GM18870 (cell line): Measurements from ENCODE around the gene ISCA2.
"Not testable (repeated sequence)": the region's sequence is repeated elsewhere in the genome, so short reads cannot be mapped to it uniquely, and the experiment has no call there.

Experiments
- ATAC-seq: cut with Tn5 transposase; IDR thresholded peaks from one replicate; pipeline ENCODE4 v1.9.1; 2021; ENCODE audit warnings: moderate library complexity; ENCODE audit not compliant: unreplicated experiment

The ISCA2 gene

GRCh38 chr14:74493343-74494261 is at the start of gene ISCA2:
ISCA2 (plus strand) TSS chr14:74493765; CDS start chr14:74493775, 10 bp downstream.
- ATAC-seq, result peak; percentile 85

GRCh38 chr14:74444866-74445265 is 48.7 kb upstream of the ISCA2 start:
- no peak for ATAC-seq

GRCh38 chr14:74454397-74454796 is 39.2 kb upstream of the ISCA2 start:
- not testable (repeated sequence) for ATAC-seq

DNA sequence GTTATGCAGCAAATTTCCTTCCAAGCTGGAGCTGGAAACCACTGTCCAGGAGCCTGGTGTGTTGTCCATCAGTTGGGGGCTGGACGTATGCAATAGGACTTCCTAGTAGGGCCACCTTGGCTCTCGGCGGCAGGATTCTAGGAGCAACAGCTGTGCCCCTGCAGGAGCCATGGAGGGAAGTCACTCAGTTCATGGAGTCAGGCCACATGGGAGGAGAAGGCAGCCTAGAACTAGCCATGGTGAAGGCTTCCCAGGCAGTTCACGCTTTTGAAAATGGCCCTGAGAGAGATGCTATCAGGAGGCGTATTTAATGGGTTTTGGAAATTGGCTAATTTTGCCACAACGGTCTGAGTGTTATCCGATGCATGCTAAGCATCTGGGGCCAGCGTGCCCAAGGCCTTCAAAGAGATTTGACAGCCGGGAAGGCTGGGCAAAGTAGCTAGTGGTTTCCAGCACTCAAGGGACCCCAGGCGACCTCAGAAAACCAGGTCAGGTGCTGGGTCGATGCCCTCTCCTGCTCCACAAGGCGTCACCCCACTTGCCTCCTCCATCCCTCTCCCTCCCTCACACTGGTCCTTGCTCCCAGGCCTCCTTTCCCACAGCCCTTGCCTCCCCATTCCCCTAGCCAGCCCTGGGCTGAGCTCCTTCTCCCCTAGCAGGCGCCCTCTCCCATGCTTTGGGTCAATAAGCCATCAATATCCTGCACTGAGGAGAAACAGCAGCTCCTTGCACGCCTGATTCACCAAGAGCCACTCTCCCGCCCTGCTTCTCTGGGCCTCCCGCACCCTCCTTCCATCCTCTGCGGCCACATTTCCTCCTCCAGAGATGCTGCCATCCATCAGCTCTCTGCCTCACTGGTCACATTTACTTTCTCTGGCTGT is 36.6 kb upstream of the ISCA2 start:
- no peak for ATAC-seq

- no peak for ATAC-seq
Observed at GRCh38 chr14:74457565-74457895, 36.0 kb upstream of the ISCA2 start.

DNA sequence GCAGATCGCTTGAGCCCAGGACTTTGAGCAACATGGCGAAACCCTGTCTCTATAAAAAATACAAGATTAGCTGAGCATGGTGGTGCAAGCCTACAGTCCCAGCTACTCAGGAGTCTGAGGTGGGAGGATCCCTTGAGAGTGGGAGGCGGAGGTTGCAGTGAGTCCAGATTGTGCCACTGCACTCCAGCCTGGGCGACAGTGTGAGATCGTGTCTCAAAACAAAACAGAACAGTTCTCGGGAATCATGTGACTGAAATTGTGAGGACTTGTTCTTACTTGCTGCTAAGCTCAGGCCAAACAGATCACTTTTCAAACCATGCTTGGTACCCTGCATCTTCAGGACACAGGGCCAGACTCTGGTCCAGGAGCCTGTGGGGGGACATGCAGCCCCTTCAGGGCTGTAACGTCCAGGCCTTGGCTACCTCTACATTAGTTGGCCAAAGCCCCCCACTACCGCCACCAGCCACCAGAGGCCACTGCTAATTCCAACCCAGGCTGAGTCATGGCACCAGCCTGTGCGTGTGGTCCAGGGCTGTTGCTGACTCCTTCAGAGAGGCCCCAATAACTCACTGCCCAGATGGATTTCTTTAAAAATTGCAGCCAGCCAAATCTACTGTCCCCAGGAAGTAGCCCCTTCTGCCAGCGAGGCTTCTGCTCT is 34.1 kb upstream of the ISCA2 start:
- ATAC-seq, result no peak

- no peak for ATAC-seq
Observed at GRCh38 chr14:74459976-74460375, 33.6 kb upstream of the ISCA2 start.

GRCh38 chr14:74462993-74463392 is 30.6 kb upstream of the ISCA2 start:
- no peak for ATAC-seq

- ATAC-seq, result no peak
Observed at GRCh38 chr14:74463697-74464096, 29.9 kb upstream of the ISCA2 start.

GRCh38 chr14:74464785-74465184 is 28.8 kb upstream of the ISCA2 start:
- no peak for ATAC-seq

DNA sequence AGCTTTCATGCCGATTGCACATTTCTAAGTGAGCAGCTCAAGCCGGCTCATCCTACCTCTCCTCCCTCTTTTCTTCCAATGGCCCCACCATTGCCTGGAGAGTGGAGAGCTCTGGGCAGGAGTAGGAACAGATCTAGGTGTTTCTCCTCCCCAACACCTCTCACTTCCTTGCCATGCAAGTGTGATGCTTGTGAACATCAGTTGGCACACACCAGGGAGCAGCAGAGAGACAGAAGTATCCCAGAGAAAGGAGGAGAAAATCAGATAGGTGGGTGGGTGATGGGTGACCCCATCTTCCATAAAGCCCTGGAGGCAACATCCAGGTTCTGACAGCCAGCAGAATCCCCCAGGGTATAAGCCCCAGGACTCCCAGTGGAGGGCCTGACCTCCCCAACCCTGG is 28.2 kb upstream of the ISCA2 start:
- ATAC-seq, result no peak

DNA sequence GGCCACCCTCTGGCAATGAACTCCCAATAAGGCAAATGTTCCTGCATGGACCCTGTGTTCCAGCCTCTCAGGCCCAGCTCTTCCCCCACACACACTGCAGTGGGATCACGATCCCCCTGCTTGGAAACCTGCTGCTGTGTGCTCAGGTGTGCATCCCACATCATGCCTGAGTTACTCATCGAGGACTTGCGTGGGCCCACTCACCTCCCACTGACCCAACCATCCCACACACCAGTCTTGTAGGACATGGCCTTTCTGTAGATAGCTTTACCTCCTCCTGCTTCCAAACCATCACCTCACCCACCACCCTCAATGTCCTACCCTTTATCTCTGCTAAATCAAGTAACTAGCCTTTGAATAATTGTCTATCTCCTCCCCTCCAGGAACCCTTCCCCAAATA is 25.1 kb upstream of the ISCA2 start:
- ATAC-seq, result no peak

DNA sequence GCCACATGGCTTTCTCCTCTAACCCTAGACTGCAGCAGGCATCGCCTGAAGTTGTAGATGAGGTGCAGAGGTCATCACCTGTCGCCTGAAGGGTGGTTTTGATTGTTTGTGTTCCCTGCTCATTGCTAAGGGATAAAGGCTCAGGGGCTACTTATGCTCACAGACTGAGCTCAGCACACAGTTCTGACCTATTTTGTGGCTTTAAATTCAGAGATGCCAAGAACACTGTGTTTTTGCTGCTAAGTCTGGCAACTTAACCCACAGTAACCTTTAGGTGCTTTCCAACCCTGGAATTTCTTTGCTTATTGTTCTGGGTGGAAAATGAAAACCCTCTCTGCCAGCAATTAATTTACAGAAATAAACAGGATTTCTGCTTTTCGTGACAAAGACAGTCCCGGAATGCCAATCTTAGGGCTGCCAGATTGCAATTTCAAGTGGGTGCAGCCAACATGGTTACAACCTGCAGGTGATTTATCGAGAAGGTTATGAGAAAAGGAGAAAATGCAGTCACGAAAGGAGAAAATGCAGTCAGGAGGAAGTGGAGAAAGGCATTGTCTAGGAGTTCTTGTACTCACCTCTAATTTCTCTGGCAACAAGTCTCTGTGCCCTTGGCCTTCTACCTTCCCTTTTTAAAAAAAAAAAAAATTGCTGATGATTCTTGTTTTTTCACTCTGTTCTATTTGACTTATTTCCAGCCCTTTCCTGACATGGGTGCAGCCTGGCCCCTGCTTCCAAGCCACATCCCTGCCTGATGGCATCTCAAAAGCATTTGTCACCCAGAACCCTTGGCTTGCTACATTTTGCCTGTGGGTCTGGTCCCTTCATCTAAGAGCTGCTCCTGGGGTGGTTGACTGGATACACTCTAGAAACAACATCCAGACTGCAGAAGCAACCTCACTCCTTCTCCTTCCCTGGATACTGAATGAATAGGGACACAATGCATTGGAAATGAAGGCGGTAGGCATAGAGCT is 23.7 kb upstream of the ISCA2 start:
- ATAC-seq, result no peak

DNA sequence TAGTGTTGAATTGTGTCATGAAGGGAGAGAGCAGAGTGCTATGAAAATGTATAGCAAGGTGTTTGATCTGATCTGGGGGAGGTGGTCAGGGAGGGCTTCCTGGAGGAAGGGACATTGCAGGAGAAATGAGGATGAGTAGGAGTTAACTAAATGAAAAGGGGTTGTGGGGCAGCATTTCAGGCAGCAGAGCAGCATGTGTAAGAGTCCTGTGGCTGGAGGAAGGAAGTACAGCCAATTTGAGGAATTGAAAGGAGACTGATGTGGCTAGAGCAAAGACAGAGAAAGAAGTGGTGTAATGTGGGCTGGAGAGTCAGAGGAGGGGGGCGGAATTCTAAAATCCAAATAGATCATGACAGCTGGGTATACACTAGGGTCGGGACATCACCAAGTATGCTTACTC is 21.0 kb upstream of the ISCA2 start:
- no peak for ATAC-seq

GRCh38 chr14:74474376-74474775 is 19.2 kb upstream of the ISCA2 start:
- ATAC-seq, result no peak

GRCh38 chr14:74475678-74476077 is 17.9 kb upstream of the ISCA2 start:
- ATAC-seq, result no peak

- no peak for ATAC-seq
Observed at GRCh38 chr14:74476107-74476506, 17.5 kb upstream of the ISCA2 start.

GRCh38 chr14:74476607-74477006 is 17.0 kb upstream of the ISCA2 start:
- ATAC-seq, result no peak

GRCh38 chr14:74478996-74479635 is 14.4 kb upstream of the ISCA2 start:
- no peak for ATAC-seq

DNA sequence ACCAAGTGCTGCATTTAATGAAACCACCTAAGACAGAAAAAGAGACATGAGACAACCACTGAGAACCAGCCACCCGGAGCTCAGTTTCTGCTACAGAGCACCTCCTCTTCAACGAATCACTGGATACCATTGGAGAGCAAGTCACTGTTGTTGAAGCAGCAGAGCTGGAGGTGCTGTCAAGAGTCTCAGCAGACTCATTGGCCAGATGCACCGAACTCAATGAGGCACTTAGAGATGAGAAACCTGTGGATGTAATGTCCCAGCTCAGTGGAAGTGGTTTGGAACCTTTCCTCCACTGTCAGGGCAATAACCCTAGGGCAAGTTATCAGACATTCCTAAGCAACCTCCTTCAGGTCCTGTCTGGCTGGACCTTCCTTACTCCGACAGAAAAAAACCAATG is 13.5 kb upstream of the ISCA2 start:
- ATAC-seq, result no peak
